NT2/D1 (cell line): ENCODE measurements around the gene COL23A1.
"Not testable (repeated sequence)": the region's sequence is repeated elsewhere in the genome, so short reads cannot be mapped to it uniquely, and the experiment has no call there.

ENCODE experiments used
- DNase-seq: peaks from one replicate; pipeline ENCODE4 v3.0.0-alpha.2; 2011; ENCODE audit warnings: low read depth, low spot score
- H3K27me3 ChIP-seq: 2 replicates; pipeline ENCODE4 v1.6.0; 2011; ENCODE audit warnings: mild to moderate bottlenecking; ENCODE audit not compliant: insufficient read length, insufficient read depth
- H3K36me3 ChIP-seq: 2 replicates; pipeline ENCODE4 v1.6.1; 2011; ENCODE audit warnings: mild to moderate bottlenecking, low read length, mixed read lengths; ENCODE audit not compliant: insufficient read depth, insufficient read length
- H3K4me1 ChIP-seq: 2 replicates; pipeline ENCODE4 v1.5.1; 2011; ENCODE audit not compliant: insufficient read depth, insufficient read length
- H3K4me3 ChIP-seq: 2 replicates; pipeline ENCODE4 v1.5.1; 2011; ENCODE audit warnings: low read depth; ENCODE audit not compliant: insufficient read length
- H3K9ac ChIP-seq: 2 replicates; pipeline ENCODE4 v1.6.0; 2011; ENCODE audit warnings: low read depth; ENCODE audit not compliant: insufficient read length
- H3K9me3 ChIP-seq: 2 replicates; pipeline ENCODE4 v1.5.1; 2011; ENCODE audit warnings: mild to moderate bottlenecking, low read length; ENCODE audit not compliant: insufficient read depth
- SUZ12 ChIP-seq: IDR thresholded peaks from 2 replicates; pipeline ENCODE4 v1.6.1; 2011; ENCODE audit not compliant: insufficient read length, insufficient read depth; ENCODE audit errors: extremely low read depth
- YY1 ChIP-seq: IDR thresholded peaks from 2 replicates; pipeline ENCODE4 v1.6.1; 2011; ENCODE audit not compliant: insufficient read length, insufficient read depth
- ZNF274 ChIP-seq: IDR thresholded peaks from 2 replicates; pipeline ENCODE4 v1.6.1; 2011; ENCODE audit warnings: mild to moderate bottlenecking, low read depth, low read length

The COL23A1 gene

DNA sequence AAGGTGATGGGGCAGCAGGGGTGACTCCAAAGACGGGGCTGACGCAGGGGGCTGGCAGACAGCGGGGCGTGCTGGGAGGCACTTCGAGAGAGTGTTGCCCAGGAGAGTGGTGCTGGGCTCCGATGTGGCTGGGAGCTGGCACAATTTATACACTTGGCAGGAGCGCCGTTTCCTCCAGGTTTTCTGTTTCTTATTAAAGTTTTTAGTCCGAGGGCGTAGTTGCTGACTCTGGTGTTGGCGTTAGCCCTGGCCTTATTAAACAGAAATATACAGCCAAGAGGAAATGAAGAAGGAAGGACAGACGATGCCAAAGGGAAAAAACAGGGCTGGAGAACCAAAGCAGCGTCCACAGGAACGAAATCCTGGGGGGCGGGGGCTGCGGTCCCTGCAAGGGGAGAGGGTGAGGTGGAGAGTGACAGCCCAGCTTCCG lies 218.0 kb downstream of the COL23A1 start:
- H3K36me3 ChIP-seq, result no peaks in the 10 kb centered on the region
- no peak overlapping the region for H3K4me3 ChIP-seq
- no peak overlapping the region for H3K9ac ChIP-seq
- DNase-seq, result no peak
- 0 out of 2 replicates have a peak, but pooled peaks cover 11% of the 10 kb centered on the region for H3K9me3 ChIP-seq
- H3K27me3 ChIP-seq, result no peaks in the 10 kb centered on the region
- no peak for TF ChIP-seq ZNF274
- no peak for TF ChIP-seq YY1
- TF ChIP-seq SUZ12, result no peak
- peaks cover 5% of the 10 kb centered on the region for H3K4me1 ChIP-seq

DNA sequence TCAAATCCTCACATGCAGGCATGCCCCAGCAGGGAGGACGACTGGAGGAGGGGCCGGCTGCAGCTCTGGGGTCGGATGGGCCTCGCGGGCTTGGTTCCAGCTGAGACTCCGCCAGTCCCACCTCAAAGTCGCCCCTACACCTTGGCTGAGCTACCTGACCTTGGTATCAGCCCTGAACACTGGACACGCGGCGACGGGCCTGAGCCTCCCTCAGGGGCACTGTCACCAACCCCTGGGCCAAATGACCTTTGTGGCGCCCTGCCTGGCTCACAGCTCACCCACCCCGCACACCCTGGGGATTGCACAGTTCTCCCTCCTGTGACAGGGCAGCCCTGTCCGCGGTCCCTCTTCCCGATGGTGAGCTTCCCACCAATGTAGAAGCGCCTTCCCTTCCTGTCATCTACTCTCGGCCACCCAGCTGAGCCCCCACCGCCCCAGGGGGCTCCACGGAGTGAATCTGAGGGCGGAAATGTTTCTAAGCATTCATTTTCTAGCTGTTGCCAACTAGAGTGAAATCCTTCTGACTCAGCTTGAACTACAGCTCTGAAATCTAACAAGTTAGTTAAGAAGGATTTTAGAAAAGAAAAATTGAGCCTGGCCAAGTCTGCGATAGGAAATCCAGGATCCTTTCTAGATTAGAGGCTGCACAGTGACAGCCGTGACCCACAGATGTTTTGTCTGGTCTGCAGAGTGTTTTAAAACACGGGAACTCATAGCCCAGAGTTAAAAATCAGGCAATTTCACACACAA lies 218.7 kb downstream of the COL23A1 start:
- TF ChIP-seq YY1 (no peak), SUZ12 (no peak), ZNF274 (no peak)
- Histone ChIP-seq H3K36me3 (no peaks in the 10 kb centered on the region), H3K27me3 (no peaks in the 10 kb centered on the region), H3K9me3 (0 out of 2 replicates have a peak, but pooled peaks cover 11% of the 10 kb centered on the region), H3K9ac (no peak overlapping the region), H3K4me1 (peaks cover 5% of the 10 kb centered on the region), H3K4me3 (no peak overlapping the region)
- no peak for DNase-seq

DNA sequence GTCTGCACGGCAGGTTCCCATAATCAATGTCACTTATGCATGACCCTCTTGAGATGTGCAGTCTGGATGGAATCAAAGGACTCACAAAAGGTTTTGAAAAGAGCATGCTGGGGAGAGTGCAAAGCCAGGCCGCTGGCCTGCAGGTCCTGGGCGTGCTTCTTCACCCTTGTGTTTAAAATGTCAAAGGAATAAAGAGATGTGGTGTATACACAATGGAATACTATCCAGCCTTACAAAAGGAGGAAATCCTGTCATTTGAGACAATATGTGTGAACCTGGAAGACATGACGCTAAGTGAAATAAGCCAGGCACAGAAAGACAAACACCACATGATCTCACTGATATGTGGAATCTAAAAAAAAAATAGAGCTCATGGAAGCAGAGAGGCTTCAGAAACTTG lies 220.1 kb downstream of the COL23A1 start:
- Histone ChIP-seq H3K36me3 (no peaks in the 10 kb centered on the region), H3K27me3 (no peaks in the 10 kb centered on the region), H3K9me3 (0 out of 2 replicates have a peak, but pooled peaks cover 11% of the 10 kb centered on the region), H3K4me3 (no peak overlapping the region), H3K4me1 (peaks cover 11% of the 10 kb centered on the region), H3K9ac (no peak overlapping the region)
- TF ChIP-seq ZNF274 (no peak), YY1 (no peak), SUZ12 (no peak)
- DNase-seq, result no peak

DNA sequence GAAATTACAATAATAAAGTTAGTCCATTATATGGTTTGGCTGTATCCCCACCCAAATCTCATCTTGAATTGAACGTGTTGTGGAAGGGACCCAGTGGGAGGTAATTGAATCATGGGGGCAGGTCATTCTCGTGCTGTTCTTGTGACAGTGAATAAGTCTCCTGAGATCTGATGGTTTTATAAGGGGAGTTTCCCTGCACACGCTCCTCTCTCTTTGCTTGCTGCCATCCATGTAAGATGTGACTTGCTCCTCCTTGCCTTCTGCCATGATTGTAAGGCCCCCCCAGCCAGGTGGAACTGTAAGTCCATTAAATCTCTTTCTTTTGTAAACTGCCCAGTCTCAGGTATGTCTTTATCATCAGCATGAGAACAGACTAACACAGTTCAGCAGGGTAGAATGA lies 220.7 kb downstream of the COL23A1 start:
- Histone ChIP-seq H3K4me1 (peaks cover 11% of the 10 kb centered on the region), H3K9me3 (0 out of 2 replicates have a peak, but pooled peaks cover 11% of the 10 kb centered on the region)
- H3K4me3 ChIP-seq, H3K27me3 ChIP-seq, H3K9ac ChIP-seq, DNase-seq, H3K36me3 ChIP-seq: not testable (repeated sequence)

DNA sequence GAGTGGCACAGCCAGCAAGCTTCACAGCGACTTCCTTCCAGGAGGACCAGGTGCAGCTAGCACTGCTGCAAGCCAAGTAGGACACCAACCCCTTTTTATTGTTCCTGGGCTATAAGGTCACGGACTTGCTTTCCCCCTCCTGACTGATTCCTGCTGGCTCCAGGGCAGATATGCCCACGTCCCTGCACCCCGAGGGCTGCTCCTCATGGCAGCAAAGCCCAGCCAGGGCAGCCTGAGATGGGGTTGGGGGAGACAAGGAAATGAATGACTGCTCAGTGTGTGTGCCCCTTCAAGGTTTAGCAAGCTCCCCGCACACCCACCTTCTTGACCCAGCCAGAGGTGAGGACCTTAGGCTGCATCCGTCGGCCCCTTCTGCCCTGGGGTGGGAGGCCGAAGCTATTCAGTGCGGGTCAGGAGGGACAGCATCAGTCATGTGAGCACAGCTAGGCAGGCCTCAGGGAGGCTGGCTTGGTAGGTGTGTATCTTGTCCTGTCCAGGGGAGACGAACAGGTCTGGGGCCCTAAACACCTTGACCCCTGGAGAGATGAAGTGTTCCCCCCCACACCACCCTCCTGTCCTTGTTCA lies 221.4 kb downstream of the COL23A1 start:
- H3K4me1 ChIP-seq, result peaks cover 11% of the 10 kb centered on the region
- no peak overlapping the region for H3K4me3 ChIP-seq
- TF ChIP-seq YY1 (no peak), ZNF274 (no peak), SUZ12 (no peak)
- DNase-seq, result no peak
- no peaks in the 10 kb centered on the region for H3K27me3 ChIP-seq
- H3K9ac ChIP-seq, result no peak overlapping the region
- H3K9me3 ChIP-seq, result 0 out of 2 replicates have a peak, but pooled peaks cover 11% of the 10 kb centered on the region
- H3K36me3 ChIP-seq, result no peaks in the 10 kb centered on the region

DNA sequence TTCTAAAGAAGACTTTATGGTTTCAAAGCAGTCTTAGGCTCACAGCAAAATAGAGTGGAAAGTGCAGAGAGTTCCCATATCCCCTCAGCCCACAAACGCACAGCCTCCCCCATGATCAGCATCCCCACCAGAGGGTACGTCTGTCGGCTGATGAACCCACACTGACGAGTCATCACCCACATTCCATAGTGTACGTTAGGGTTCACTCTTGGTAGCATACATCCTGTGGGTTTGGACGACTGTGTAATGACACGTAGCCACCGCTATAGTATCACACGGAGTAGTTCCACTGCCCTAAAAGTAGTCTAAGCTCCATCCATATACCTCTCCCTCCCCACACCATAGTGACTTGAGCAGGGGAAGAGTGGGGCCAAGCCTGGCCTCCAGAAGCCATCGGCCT lies 221.9 kb downstream of the COL23A1 start:
- Histone ChIP-seq H3K4me1 (peaks cover 11% of the 10 kb centered on the region), H3K4me3 (no peak overlapping the region), H3K27me3 (no peaks in the 10 kb centered on the region), H3K9me3 (0 out of 2 replicates have a peak, but pooled peaks cover 11% of the 10 kb centered on the region), H3K9ac (no peak overlapping the region), H3K36me3 (no peaks in the 10 kb centered on the region)
- no peak for TF ChIP-seq YY1
- TF ChIP-seq SUZ12, result no peak
- TF ChIP-seq ZNF274, result no peak
- DNase-seq, result no peak

DNA sequence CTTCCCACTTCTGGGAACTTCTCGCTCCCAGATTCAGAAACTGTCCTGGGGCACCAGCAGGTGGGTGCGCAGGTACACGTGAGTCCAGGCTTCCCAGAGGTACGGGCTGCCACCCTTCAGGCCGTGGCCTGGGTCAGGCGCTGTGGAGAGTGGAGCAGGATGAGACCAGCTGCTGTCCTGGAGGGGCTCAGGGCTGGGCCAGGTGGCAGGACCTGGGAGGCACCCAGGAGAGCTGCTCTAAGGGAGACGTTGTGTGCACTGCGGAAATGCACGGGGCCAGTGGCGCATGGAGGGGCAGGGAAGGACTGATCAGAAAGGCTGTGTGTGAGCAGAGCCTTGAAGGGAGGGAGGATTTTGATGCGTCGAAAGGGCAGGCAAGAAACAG lies 222.5 kb downstream of the COL23A1 start:
- no peak for DNase-seq
- TF ChIP-seq YY1, result no peak
- no peak for TF ChIP-seq SUZ12
- TF ChIP-seq ZNF274, result no peak
- Histone ChIP-seq H3K4me1 (peaks cover 11% of the 10 kb centered on the region), H3K4me3 (no peak overlapping the region), H3K36me3 (no peaks in the 10 kb centered on the region), H3K27me3 (no peaks in the 10 kb centered on the region), H3K9ac (no peak overlapping the region), H3K9me3 (0 out of 2 replicates have a peak, but pooled peaks cover 11% of the 10 kb centered on the region)
